ENCODE results near the gene TGFB2.

Gene TGFB2

GRCh38 chr1:218493986-218494385 is 148.8 kb downstream of the TGFB2 start:
- no peaks in the 10 kb centered on the region; the same call in 1 of the 2 replicates for H3K27me3 ChIP-seq (replicated peaks; ENCODE audit: control insufficient read depth, insufficient read depth, low read length)
- TF ChIP-seq CTCF (IDR thresholded peaks at IDR 0.05; ENCODE audit: insufficient read depth, low read length, poor library complexity, severe bottlenecking), result no peak
- no peak for DNase-seq (ENCODE audit: extremely low read depth, insufficient read length)
- H3K36me3 ChIP-seq (ENCODE audit: control insufficient read depth, insufficient read depth, low read length), result no peaks in the 10 kb centered on the region
- H3K4me3 ChIP-seq (replicated peaks; ENCODE audit: low read depth, low read length), result no peak overlapping the region
